ENCODE data around the gene MAGI1.

Gene MAGI1

DNA sequence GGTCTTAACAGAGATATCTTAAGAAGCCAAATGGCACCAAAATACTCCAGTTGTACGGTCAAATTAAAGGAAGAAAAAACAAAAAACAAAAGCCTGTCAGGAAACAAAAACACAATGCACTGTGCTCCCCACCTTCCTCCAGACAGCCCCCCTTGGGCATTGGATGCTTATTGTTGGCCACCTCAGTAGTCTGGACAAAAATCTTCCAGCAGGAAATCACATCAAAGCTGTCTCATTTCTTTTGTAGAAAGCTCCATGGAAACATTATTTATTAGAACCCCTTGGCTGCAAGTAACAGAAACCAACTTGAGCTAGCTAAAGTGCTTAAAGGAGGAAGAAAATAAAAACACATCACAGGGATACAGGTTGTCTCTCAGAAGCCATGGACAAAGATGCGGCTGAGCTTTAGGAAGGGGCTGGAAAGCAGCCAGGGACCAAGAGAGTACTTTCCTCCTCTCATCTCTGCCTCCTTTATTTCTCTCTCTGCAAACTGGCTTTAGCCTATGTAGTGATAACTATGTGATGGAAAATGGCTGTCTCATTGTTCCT, 699.5 kb downstream of the MAGI1 start:
- no peak overlapping the region for H3K4me3 ChIP-seq (ENCODE audit: insufficient read depth, low read length, poor library complexity, severe bottlenecking)
- no peaks in the 10 kb centered on the region for H3K27me3 ChIP-seq (ENCODE audit: low read length)
- H3K4me2 ChIP-seq (ENCODE audit: low read depth, low read length, poor library complexity, severe bottlenecking), result no peak overlapping the region
- H3K27ac ChIP-seq (ENCODE audit: low read depth, low read length), result no peak overlapping the region
- no peak overlapping the region for H3K9ac ChIP-seq (ENCODE audit: low read length)
- no peak for TF ChIP-seq EZH2phosphoT487 (conservative IDR thresholded peaks at IDR 0.05; ENCODE audit: low read length)
- TF ChIP-seq, protein P1, sequence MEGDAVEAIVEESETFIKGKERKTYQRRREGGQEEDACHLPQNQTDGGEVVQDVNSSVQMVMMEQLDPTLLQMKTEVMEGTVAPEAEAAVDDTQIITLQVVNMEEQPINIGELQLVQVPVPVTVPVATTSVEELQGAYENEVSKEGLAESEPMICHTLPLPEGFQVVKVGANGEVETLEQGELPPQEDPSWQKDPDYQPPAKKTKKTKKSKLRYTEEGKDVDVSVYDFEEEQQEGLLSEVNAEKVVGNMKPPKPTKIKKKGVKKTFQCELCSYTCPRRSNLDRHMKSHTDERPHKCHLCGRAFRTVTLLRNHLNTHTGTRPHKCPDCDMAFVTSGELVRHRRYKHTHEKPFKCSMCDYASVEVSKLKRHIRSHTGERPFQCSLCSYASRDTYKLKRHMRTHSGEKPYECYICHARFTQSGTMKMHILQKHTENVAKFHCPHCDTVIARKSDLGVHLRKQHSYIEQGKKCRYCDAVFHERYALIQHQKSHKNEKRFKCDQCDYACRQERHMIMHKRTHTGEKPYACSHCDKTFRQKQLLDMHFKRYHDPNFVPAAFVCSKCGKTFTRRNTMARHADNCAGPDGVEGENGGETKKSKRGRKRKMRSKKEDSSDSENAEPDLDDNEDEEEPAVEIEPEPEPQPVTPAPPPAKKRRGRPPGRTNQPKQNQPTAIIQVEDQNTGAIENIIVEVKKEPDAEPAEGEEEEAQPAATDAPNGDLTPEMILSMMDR (IDR thresholded peaks at IDR 0.05; ENCODE audit: insufficient read depth, low read length, poor library complexity, severe bottlenecking), result no peak
- no peaks in the 10 kb centered on the region for H3K9me3 ChIP-seq (ENCODE audit: insufficient read depth, low read length)
- no peaks in the 10 kb centered on the region for H3K79me2 ChIP-seq (ENCODE audit: insufficient read depth, low read length)
- H3K9me2 ChIP-seq (replicated peaks; ENCODE audit: insufficient read depth, low read length), result no peaks in the 10 kb centered on the region
- no peaks in the 10 kb centered on the region for H3F3A ChIP-seq (ENCODE audit: insufficient read depth)
- H3K36me3 ChIP-seq (ENCODE audit: low read length), result no peaks in the 10 kb centered on the region
- H4K20me1 ChIP-seq (ENCODE audit: low read depth, low read length), result no peaks in the 10 kb centered on the region
- no peak overlapping the region for H2AFZ ChIP-seq (ENCODE audit: low read depth, low read length, severe bottlenecking)

DNA sequence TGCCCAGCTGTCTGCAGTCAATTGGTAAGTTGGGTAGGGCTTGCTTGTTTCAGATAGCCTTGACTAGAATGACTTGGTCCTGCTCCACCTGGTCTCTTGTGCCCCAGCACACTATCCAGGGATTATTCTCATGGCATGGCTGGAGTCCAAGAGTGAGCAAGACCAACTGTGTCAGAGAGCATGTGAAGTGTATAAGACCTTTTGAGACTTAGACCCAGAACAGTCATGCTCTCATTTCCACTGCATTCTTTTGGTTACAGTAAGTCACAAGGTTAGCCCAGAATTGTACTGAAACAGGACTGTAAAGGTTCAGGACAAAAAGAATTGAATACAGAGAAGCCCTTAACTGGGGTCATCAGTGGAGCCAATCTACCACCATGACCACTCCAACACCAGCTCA, 700.1 kb downstream of the MAGI1 start:
- Histone ChIP-seq H3K4me2 (ENCODE audit: low read depth, low read length, poor library complexity, severe bottlenecking) (no peak overlapping the region), H3K9me3 (ENCODE audit: insufficient read depth, low read length) (no peaks in the 10 kb centered on the region), H4K20me1 (ENCODE audit: low read depth, low read length) (no peaks in the 10 kb centered on the region), H3K9ac (ENCODE audit: low read length) (no peak overlapping the region), H3K36me3 (ENCODE audit: low read length) (no peaks in the 10 kb centered on the region), H3K27ac (ENCODE audit: low read depth, low read length) (no peak overlapping the region), H3K9me2 (replicated peaks; ENCODE audit: insufficient read depth, low read length) (no peaks in the 10 kb centered on the region), H3F3A (ENCODE audit: insufficient read depth) (no peaks in the 10 kb centered on the region), H2AFZ (ENCODE audit: low read depth, low read length, severe bottlenecking) (no peak overlapping the region), H3K79me2 (ENCODE audit: insufficient read depth, low read length) (no peaks in the 10 kb centered on the region), H3K4me3 (ENCODE audit: insufficient read depth, low read length, poor library complexity, severe bottlenecking) (no peak overlapping the region), H3K27me3 (ENCODE audit: low read length) (no peaks in the 10 kb centered on the region)
- TF ChIP-seq, protein P1 (IDR thresholded peaks at IDR 0.05; ENCODE audit: insufficient read depth, low read length, poor library complexity, severe bottlenecking), result no peak
- TF ChIP-seq EZH2phosphoT487 (conservative IDR thresholded peaks at IDR 0.05; ENCODE audit: low read length), result no peak

DNA sequence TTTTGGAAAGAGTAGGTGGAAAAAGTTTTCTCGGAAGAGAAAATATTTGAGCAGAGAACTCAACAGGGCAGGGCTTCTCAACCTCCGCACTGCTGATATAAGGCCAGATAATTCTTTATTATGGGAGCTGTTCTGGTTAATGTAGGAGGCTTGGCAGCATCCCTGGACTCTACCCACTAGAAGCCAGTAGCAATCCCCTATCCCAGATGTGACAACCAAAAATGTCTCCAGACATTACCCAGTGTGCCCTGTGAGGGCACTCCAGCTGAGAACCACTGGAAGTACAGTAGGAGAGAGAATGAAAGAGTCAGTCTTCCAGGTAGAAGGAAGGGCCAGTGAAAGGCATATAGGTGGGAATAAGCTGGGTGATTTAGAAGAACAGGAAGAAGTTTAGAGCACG, 703.1 kb downstream of the MAGI1 start:
- TF ChIP-seq, protein P1 (IDR thresholded peaks at IDR 0.05; ENCODE audit: insufficient read depth, low read length, poor library complexity, severe bottlenecking), result no peak
- TF ChIP-seq EZH2phosphoT487 (conservative IDR thresholded peaks at IDR 0.05; ENCODE audit: low read length), result no peak
- no peaks in the 10 kb centered on the region for H3K79me2 ChIP-seq (ENCODE audit: insufficient read depth, low read length)
- H3K36me3 ChIP-seq (ENCODE audit: low read length), result no peaks in the 10 kb centered on the region
- H3K9me2 ChIP-seq (replicated peaks; ENCODE audit: insufficient read depth, low read length), result no peaks in the 10 kb centered on the region
- no peak overlapping the region for H3K4me2 ChIP-seq (ENCODE audit: low read depth, low read length, poor library complexity, severe bottlenecking)
- H3F3A ChIP-seq (ENCODE audit: insufficient read depth), result no peaks in the 10 kb centered on the region
- no peak overlapping the region for H3K27ac ChIP-seq (ENCODE audit: low read depth, low read length)
- no peaks in the 10 kb centered on the region for H4K20me1 ChIP-seq (ENCODE audit: low read depth, low read length)
- H2AFZ ChIP-seq (ENCODE audit: low read depth, low read length, severe bottlenecking), result no peak overlapping the region
- H3K4me3 ChIP-seq (ENCODE audit: insufficient read depth, low read length, poor library complexity, severe bottlenecking), result no peak overlapping the region
- no peak overlapping the region for H3K9ac ChIP-seq (ENCODE audit: low read length)
- H3K27me3 ChIP-seq (ENCODE audit: low read length), result no peaks in the 10 kb centered on the region
- no peaks in the 10 kb centered on the region for H3K9me3 ChIP-seq (ENCODE audit: insufficient read depth, low read length)
